ENCODE measurements around the gene TK2.

The TK2 gene

DNA sequence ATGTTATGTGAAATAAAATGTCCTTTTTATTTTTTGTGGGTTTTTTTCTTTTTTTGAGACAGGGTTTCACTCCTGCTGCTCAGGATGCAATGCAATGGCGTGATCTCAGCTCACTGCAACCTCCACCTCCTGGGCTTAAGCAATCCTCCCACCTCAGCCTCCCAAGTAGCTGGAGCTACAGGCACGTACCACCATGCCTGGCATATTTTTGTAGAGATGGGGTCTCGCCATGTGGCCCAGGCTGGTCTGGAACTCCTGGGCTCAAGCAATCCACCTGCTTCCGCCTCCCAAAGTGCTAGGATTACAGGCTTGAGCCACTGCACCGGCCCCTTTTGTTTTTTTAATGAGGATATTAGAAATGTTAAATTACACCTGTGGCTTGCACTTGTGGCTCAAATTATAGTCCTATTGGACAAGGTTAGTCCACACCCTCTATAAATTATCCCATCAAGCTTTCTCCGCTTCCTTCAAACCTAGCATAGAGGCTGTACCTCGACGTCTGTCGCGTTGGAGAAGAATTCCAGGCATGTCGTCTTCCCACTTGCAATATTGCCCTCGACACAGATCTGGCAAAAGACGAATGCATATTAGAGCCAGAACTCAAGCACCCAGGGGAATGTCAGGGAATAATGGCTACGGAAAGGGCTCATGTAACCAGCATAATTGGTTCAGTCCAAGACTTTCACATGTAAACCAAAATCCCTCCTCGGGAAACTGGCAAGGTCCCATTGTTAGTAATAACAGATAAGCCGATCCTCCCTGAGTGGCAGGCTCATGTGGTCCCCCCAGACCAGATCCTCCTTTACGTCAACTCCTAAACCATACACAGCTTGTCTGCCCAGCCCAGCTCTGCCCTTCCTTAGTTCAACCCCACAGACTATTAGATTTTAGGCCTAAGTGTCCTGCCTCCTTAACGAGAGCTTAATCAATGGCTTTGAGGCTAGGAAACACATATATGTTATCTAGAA is 8.2 kb downstream of the TK2 start:
- TF ChIP-seq YY1 (IDR thresholded peaks at IDR 0.05; ENCODE audit: low read depth) (no peak), RAD21 (IDR thresholded peaks at IDR 0.05; ENCODE audit: low read depth) (no peak), NFIC (IDR thresholded peaks at IDR 0.05) (no peak), TCF12 (IDR thresholded peaks at IDR 0.05; ENCODE audit: low read depth) (no peak), MAX (IDR thresholded peaks at IDR 0.05) (no peak), EP300 (IDR thresholded peaks at IDR 0.05; ENCODE audit: borderline replicate concordance) (no peak), TEAD4 (IDR thresholded peaks at IDR 0.05) (no peak), USF1 (IDR thresholded peaks at IDR 0.05) (no peak), CEBPB (IDR thresholded peaks at IDR 0.05) (no peak), ZBTB7A (IDR thresholded peaks at IDR 0.05; ENCODE audit: low read depth) (no peak), CREB1 (IDR thresholded peaks at IDR 0.05; ENCODE audit: low read depth) (no peak), FOXM1 (IDR thresholded peaks at IDR 0.05; ENCODE audit: borderline replicate concordance, low read depth) (no peak)

DNA sequence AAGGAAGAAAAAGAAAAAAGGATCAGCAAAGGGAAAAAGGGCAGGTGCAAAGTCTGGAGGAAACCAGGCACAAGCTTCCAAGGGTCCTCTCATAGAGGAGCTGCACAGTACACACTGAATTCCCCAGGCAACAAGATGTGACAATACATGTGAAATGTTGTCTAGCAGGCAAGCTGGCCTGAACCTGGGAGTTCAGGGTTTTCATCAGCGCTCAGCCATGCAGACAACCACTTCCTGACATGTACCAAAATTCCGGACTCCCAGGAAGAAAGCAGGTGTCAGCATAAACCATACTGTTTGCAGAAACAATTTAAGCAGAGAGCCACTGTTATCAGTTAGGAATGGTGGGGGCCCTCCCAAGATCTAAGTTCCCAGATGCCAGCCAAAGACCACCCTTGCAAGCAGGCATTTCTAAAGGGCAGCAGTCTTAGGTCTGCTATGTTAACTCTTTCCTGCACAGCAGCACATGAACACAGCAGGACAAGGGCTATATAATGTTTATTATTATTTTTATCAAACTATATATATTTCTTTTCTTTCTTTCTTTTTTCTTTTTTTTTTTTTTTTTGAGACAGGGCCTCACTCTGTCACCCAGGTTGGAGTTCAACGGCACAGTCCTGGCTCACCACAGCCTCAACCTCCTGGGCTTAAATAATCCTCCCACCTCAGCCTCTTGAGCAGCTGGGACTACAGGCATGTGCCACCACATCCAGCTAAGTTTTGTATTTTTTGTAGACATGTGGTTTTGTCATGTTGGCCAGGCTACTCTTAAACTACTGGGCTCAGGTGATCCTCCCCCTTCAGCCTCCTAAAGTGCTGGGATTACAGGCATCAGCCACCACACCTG is 10.1 kb downstream of the TK2 start:
- no peak; the same call in 1 of the 2 replicates for TF ChIP-seq NFIC (IDR thresholded peaks at IDR 0.05)
- TF ChIP-seq CREB1 (IDR thresholded peaks at IDR 0.05; ENCODE audit: low read depth): no peak
- TF ChIP-seq TEAD4 (IDR thresholded peaks at IDR 0.05): peak; percentile 46; the same call in 1 of the 2 replicates
- TF ChIP-seq EGR1 (IDR thresholded peaks at IDR 0.05): no peak
- no peak for TF ChIP-seq TAF1 (IDR thresholded peaks at IDR 0.05; ENCODE audit: low read depth)
- no peak for TF ChIP-seq FOXM1 (IDR thresholded peaks at IDR 0.05; ENCODE audit: borderline replicate concordance, low read depth)
- TF ChIP-seq EP300 (IDR thresholded peaks at IDR 0.05; ENCODE audit: borderline replicate concordance): peak; percentile 47; the same call in 1 of the 2 replicates
- peak; percentile 37; the same call in 1 of the 2 replicates for TF ChIP-seq MAX (IDR thresholded peaks at IDR 0.05)

DNA sequence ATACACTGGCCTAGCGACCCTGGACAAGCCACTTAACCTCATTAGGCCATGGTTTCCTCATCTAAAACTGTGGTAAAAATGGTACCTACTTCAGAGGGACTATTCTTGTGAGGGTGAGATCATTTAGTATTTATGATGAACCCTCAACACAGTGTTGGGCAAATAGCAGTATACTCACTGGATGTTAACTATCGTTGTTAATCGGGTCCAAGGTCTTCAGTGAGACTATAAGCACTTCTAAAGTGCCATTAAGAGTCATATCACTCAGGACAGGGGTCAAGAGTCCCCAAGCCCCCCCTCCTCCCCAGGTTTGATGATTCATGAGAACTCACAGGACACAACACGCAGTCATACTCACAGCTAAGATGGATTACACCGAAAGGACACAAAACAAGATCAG is 11.0 kb downstream of the TK2 start:
- TF ChIP-seq TAF1 (IDR thresholded peaks at IDR 0.05; ENCODE audit: low read depth): no peak
- no peak for TF ChIP-seq CEBPB (IDR thresholded peaks at IDR 0.05)
- TF ChIP-seq REST (IDR thresholded peaks at IDR 0.05; ENCODE audit: low read depth): no peak
- no peak for TF ChIP-seq TEAD4 (IDR thresholded peaks at IDR 0.05)
- no peak for TF ChIP-seq TCF12 (IDR thresholded peaks at IDR 0.05; ENCODE audit: low read depth)
- no peak for TF ChIP-seq MAX (IDR thresholded peaks at IDR 0.05)
- TF ChIP-seq YY1 (IDR thresholded peaks at IDR 0.05; ENCODE audit: low read depth): no peak
- TF ChIP-seq ZBTB7A (IDR thresholded peaks at IDR 0.05; ENCODE audit: low read depth): no peak
- TF ChIP-seq FOXM1 (IDR thresholded peaks at IDR 0.05; ENCODE audit: borderline replicate concordance, low read depth): no peak
- no peak for TF ChIP-seq USF1 (IDR thresholded peaks at IDR 0.05)
- no peak for TF ChIP-seq EP300 (IDR thresholded peaks at IDR 0.05; ENCODE audit: borderline replicate concordance)
- no peak for TF ChIP-seq EGR1 (IDR thresholded peaks at IDR 0.05)

- TF ChIP-seq CEBPB (IDR thresholded peaks at IDR 0.05) (no peak), USF1 (IDR thresholded peaks at IDR 0.05) (no peak), EP300 (IDR thresholded peaks at IDR 0.05; ENCODE audit: borderline replicate concordance) (no peak), FOXM1 (IDR thresholded peaks at IDR 0.05; ENCODE audit: borderline replicate concordance, low read depth) (no peak), REST (IDR thresholded peaks at IDR 0.05; ENCODE audit: low read depth) (no peak), TCF12 (IDR thresholded peaks at IDR 0.05; ENCODE audit: low read depth) (no peak), YY1 (IDR thresholded peaks at IDR 0.05; ENCODE audit: low read depth) (no peak), MAX (IDR thresholded peaks at IDR 0.05) (no peak), RAD21 (IDR thresholded peaks at IDR 0.05; ENCODE audit: low read depth) (no peak), CREB1 (IDR thresholded peaks at IDR 0.05; ENCODE audit: low read depth) (no peak), TEAD4 (IDR thresholded peaks at IDR 0.05) (no peak), ZBTB7A (IDR thresholded peaks at IDR 0.05; ENCODE audit: low read depth) (no peak), EGR1 (IDR thresholded peaks at IDR 0.05) (no peak), NFIC (IDR thresholded peaks at IDR 0.05) (no peak)
Observed at GRCh38 chr16:66537236-66537635, 12.7 kb downstream of the TK2 start.

All from Ishikawa (cell line).